HG03354 (cell line): ENCODE measurements around the gene SPCS3.
A peak's percentile ranks its signal among the peaks of the same experiment; 100 is the strongest.
"Not testable (repeated sequence)": the region's sequence is repeated elsewhere in the genome, so short reads cannot be mapped to it uniquely, and the experiment has no call there.

Source experiments
- ATAC-seq: cut with Tn5 transposase; IDR thresholded peaks from one replicate; pipeline ENCODE4 v1.9.1; 2021; ENCODE audit warnings: mild to moderate bottlenecking; ENCODE audit not compliant: unreplicated experiment, poor library complexity, severe bottlenecking

Gene SPCS3

GRCh38 chr4:176302283-176303275 lies 17.2 kb upstream of the SPCS3 start:
- no peak for ATAC-seq

- ATAC-seq = no peak
These were observed 15.8 kb upstream of the SPCS3 start for GRCh38 chr4:176303938-176304337.

- no peak for ATAC-seq
These were observed 12.7 kb upstream of the SPCS3 start for GRCh38 chr4:176306837-176307665.

- ATAC-seq = no peak
These were observed 12.2 kb upstream of the SPCS3 start for GRCh38 chr4:176307666-176307930.

- peak; percentile 48 for ATAC-seq
These were observed 11.3 kb upstream of the SPCS3 start for GRCh38 chr4:176308441-176308840.

GRCh38 chr4:176309046-176309445 lies 10.7 kb upstream of the SPCS3 start:
- ATAC-seq = peak; percentile 99

GRCh38 chr4:176309772-176310171 lies 10.0 kb upstream of the SPCS3 start:
- ATAC-seq = peak; percentile 29

- ATAC-seq = no peak
These were observed 6.0 kb upstream of the SPCS3 start for GRCh38 chr4:176313596-176314336.

- no peak for ATAC-seq
These were observed 539 bp upstream of the SPCS3 start for GRCh38 chr4:176319151-176319703.

GRCh38 chr4:176320340-176320975 lies 692 bp downstream of the SPCS3 start:
- ATAC-seq = peak; percentile 81

- ATAC-seq = no peak
These were observed 1.2 kb downstream of the SPCS3 start for GRCh38 chr4:176320976-176321361.

GRCh38 chr4:176321589-176321988 lies 1.8 kb downstream of the SPCS3 start:
- ATAC-seq = no peak

- ATAC-seq = no peak
These were observed 3.9 kb downstream of the SPCS3 start for GRCh38 chr4:176323511-176324160.

GRCh38 chr4:176324876-176325275 lies 5.1 kb downstream of the SPCS3 start:
- not testable (repeated sequence) for ATAC-seq

GRCh38 chr4:176333076-176333475 lies 13.3 kb downstream of the SPCS3 start:
- no peak for ATAC-seq

- ATAC-seq = no peak
These were observed 14.3 kb downstream of the SPCS3 start for GRCh38 chr4:176334066-176334465.

GRCh38 chr4:176335421-176335820 lies 15.7 kb downstream of the SPCS3 start:
- ATAC-seq = no peak

GRCh38 chr4:176339936-176340761 lies 20.4 kb downstream of the SPCS3 start:
- no peak for ATAC-seq
